Measurements from ENCODE around the gene SMARCD3. TPM values are rescaled to one million over a fixed set of nuclear protein-coding genes. Genes with fewer than 3 reads are reported as not detected.

Gene SMARCD3
- total RNA-seq, 2 donors from 2014 or later: 81.5 to 125 TPM

DNA sequence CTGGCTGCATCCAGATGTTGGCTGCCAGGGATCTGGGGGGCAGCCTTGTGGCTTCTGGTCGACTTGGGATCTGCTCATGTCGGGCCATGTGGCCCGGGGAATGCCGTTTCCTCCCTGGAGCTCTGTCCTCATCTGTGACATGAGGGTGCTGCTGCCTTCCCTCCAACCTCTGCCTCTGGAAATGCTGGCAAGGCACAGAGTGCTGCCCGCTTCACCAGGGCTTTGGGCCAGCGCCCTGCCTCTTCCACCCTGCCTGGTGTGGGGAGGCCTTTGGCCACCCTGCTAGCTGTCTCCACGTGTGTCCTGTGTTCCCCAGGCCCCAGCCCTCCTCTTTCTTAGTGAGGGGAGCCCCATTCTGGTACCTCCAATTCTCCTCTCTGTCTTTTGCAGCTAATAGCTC lies 5.8 kb upstream of the SMARCD3 start:
- TF ChIP-seq, protein P1, sequence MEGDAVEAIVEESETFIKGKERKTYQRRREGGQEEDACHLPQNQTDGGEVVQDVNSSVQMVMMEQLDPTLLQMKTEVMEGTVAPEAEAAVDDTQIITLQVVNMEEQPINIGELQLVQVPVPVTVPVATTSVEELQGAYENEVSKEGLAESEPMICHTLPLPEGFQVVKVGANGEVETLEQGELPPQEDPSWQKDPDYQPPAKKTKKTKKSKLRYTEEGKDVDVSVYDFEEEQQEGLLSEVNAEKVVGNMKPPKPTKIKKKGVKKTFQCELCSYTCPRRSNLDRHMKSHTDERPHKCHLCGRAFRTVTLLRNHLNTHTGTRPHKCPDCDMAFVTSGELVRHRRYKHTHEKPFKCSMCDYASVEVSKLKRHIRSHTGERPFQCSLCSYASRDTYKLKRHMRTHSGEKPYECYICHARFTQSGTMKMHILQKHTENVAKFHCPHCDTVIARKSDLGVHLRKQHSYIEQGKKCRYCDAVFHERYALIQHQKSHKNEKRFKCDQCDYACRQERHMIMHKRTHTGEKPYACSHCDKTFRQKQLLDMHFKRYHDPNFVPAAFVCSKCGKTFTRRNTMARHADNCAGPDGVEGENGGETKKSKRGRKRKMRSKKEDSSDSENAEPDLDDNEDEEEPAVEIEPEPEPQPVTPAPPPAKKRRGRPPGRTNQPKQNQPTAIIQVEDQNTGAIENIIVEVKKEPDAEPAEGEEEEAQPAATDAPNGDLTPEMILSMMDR (IDR thresholded peaks at IDR 0.05): no peak
- DNase-seq (ENCODE audit: low spot score): no peak
- peak overlapping the region; percentile 19 to 35 for H3K27ac ChIP-seq

DNA sequence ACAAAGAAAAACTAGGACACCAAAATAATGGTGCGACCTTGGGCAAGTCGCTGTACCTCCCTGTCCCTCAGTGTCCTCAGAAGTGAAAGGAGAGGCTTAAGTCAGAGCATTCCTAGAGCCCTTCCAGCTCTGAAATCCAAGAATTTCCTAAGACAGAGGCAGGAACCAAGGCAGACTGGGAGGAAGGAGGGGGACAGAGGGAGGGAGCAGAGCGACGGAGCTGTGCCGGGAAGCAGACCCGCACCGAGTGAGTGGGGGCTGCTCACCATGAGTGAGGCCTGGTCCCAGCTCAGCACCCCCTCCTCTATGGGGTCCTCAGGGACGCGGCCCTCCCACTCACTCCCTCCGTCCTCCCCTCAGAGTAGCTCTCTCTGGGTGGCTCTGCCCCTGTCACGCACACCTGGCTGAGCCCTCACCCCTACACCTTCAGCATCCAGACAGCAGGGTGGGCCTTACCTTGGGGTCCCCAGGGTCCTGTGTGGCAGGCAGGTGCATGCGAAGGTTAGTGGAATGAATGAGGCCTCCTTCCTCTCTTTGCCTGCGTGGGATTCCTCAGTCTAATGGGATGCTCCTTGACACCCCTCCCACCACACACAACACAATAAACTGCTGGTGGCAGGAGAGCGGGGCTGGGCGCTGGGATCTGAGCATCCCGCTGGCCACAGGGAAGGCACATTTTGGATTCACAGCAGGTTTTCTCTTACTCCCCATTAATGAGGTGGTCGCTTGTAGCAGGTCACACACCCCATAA lies 4.6 kb upstream of the SMARCD3 start:
- H3K4me3 ChIP-seq: peak overlapping the region in 1 of 2 donors; percentile 69
- no peak for DNase-seq (ENCODE audit: low spot score)
- peaks cover 0 to 56% of the 10 kb centered on the region in 2 donors for H3K4me1 ChIP-seq
- no peaks in the 10 kb centered on the region for H3K9me3 ChIP-seq
- no peaks in the 10 kb centered on the region for H3K27me3 ChIP-seq
- TF ChIP-seq, protein P1 (IDR thresholded peaks at IDR 0.05): no peak
- no peaks in the 10 kb centered on the region for H3K36me3 ChIP-seq
- H3K27ac ChIP-seq: peak overlapping the region; percentile 89 to 97

More for the DNA sequence above, 5.8 kb upstream of the SMARCD3 start:
- H3K4me1 ChIP-seq: peaks cover 0 to 54% of the 10 kb centered on the region in 2 donors
- no peaks in the 10 kb centered on the region for H3K27me3 ChIP-seq
- H3K4me3 ChIP-seq: no peak overlapping the region
- H3K36me3 ChIP-seq: no peaks in the 10 kb centered on the region
- no peaks in the 10 kb centered on the region for H3K9me3 ChIP-seq

DNA sequence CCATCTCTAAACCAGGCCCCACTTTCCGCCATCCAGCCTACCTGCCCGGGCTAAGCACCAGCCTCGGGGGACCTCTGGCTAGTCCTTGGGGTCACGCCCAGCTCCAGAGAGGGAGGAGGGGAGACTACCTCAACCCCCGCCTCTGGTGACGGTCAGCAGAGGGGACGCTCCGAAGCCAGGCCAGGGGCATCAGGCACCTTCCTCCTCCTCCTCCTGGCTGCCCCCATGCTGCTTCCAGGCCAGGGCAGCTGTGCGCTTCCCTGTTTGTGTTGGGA lies 4.0 kb upstream of the SMARCD3 start:
- Histone ChIP-seq H3K36me3 (no peaks in the 10 kb centered on the region), H3K27me3 (no peaks in the 10 kb centered on the region), H3K27ac (peak overlapping the region; percentile 89 to 97), H3K4me3 (peak overlapping the region; percentile 55 to 69), H3K4me1 (peaks cover 0 to 62% of the 10 kb centered on the region in 2 donors), H3K9me3 (no peaks in the 10 kb centered on the region)
- TF ChIP-seq, protein P1 (IDR thresholded peaks at IDR 0.05): no peak
- DNase-seq (ENCODE audit: low spot score): no peak

DNA sequence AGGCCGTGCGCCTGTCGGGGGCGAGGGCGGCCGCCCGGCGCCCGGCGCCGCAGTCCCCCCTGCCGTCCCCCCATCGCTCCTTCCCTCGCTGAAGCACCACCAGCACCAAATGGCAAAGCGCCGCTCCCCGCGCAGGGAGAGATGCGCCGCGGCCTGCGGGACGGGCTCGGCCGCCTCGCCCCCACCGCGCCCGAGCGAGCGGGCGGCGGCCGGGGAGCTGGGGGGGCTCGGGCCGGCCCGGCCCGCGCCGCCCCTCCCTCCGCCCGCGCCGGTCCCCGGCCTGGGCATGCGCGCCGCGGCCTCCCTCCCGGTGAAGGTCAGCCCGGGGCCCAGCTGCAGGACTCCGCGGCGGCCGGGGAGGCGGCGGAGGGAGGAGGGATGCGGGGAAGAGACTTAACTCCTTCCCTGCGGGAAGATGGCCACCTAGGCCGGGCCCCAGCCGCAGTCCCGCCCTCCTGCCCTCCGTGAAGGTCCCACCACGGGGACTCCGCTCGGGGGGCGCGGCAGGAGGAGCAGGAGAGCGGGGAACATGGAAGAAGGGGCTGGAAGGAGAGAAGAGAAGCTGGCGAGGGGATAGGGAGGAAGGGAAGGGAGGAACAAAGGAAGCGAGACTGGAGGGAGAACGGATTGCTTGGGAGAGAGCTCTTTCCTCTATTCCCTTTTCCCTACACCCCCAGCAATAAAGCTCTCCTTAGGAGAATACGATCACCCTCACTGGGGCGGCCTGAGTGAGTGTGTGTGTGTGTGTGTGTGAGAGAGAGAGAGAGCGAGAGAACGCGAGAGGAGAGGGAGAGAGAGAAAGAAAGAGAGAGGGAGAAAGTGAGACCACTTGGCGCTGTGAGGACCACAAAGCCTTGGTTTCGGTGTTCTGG lies 3.4 kb upstream of the SMARCD3 start:
- Histone ChIP-seq H3K27me3 (no peaks in the 10 kb centered on the region), H3K36me3 (no peaks in the 10 kb centered on the region), H3K4me3 (peak overlapping the region; percentile 55 to 69), H3K27ac (peak overlapping the region; percentile 89 to 97), H3K9me3 (no peaks in the 10 kb centered on the region), H3K4me1 (peaks cover 0 to 68% of the 10 kb centered on the region in 2 donors)
- DNase-seq (ENCODE audit: low spot score): no peak
- TF ChIP-seq, protein P1 (IDR thresholded peaks at IDR 0.05): peak in 1 of 2 donors; percentile 5

DNA sequence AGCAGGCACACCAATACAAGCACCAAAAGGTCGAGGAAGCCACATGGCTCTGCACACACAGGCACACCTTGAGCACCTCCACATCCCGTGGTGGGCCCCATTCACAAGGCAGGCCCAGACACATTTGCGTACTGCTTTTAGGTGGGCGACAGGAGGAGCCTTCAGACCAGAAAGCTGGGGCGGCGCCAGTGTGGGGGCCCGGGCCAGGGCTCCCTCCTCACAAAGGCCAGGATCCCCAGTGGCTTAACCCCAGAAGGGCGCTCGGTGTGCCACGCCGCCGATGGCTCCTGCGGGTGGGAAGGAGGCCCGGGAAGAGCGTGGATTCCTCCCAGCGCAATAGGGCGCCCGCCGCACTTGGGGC lies 2.8 kb upstream of the SMARCD3 start:
- Histone ChIP-seq H3K36me3 (no peaks in the 10 kb centered on the region), H3K27ac (peak overlapping the region; percentile 89 to 97), H3K4me1 (peaks cover 0 to 74% of the 10 kb centered on the region in 2 donors), H3K9me3 (no peaks in the 10 kb centered on the region), H3K4me3 (peak overlapping the region; percentile 55 to 69), H3K27me3 (no peaks in the 10 kb centered on the region)
- DNase-seq (ENCODE audit: low spot score): no peak
- TF ChIP-seq, protein P1 (IDR thresholded peaks at IDR 0.05): peak in 1 of 2 donors; percentile 13

Data from right atrium auricular region (tissue), 2 donors.